Measurements from ENCODE around the gene EDAR. TPM values are rescaled to one million over a fixed set of nuclear protein-coding genes. Genes with fewer than 3 reads are reported as not detected.

The EDAR gene
- total and polyA plus RNA-seq, 9 of the 15 experiments (the other 6 are each of a cell fraction or from before 2014, with no cell fraction given), result 0.01 TPM; not detected in 8

DNA sequence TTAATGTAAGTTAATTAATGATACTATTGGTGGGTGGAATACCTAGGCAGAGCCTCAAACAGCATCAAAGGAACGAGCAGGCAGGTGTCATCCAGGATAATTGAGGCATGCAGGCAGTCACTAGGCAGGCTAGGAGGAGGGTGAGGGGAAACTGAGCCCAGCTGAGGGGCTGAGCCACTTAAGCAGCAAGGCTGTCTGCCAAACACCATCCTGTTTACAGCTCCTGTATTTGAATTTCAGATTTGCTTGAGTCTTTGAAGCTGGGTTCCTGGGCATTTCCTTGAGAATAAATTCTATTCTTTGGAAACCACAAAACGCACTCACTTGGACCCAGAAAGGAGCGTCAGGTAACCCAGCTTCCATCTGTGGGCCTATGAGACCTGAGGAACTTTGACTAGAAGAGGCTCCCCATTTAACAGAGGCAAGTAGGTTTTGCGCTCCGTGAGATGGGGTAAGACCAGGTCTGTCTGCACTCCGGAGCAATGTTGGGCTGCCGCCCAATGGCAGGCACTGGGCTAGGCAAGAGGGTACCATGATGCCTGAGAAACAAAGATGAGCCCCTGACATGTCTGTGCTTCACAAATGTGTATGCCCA, 2.0 kb downstream of the EDAR start (continued):
- TF ChIP-seq, protein P1, sequence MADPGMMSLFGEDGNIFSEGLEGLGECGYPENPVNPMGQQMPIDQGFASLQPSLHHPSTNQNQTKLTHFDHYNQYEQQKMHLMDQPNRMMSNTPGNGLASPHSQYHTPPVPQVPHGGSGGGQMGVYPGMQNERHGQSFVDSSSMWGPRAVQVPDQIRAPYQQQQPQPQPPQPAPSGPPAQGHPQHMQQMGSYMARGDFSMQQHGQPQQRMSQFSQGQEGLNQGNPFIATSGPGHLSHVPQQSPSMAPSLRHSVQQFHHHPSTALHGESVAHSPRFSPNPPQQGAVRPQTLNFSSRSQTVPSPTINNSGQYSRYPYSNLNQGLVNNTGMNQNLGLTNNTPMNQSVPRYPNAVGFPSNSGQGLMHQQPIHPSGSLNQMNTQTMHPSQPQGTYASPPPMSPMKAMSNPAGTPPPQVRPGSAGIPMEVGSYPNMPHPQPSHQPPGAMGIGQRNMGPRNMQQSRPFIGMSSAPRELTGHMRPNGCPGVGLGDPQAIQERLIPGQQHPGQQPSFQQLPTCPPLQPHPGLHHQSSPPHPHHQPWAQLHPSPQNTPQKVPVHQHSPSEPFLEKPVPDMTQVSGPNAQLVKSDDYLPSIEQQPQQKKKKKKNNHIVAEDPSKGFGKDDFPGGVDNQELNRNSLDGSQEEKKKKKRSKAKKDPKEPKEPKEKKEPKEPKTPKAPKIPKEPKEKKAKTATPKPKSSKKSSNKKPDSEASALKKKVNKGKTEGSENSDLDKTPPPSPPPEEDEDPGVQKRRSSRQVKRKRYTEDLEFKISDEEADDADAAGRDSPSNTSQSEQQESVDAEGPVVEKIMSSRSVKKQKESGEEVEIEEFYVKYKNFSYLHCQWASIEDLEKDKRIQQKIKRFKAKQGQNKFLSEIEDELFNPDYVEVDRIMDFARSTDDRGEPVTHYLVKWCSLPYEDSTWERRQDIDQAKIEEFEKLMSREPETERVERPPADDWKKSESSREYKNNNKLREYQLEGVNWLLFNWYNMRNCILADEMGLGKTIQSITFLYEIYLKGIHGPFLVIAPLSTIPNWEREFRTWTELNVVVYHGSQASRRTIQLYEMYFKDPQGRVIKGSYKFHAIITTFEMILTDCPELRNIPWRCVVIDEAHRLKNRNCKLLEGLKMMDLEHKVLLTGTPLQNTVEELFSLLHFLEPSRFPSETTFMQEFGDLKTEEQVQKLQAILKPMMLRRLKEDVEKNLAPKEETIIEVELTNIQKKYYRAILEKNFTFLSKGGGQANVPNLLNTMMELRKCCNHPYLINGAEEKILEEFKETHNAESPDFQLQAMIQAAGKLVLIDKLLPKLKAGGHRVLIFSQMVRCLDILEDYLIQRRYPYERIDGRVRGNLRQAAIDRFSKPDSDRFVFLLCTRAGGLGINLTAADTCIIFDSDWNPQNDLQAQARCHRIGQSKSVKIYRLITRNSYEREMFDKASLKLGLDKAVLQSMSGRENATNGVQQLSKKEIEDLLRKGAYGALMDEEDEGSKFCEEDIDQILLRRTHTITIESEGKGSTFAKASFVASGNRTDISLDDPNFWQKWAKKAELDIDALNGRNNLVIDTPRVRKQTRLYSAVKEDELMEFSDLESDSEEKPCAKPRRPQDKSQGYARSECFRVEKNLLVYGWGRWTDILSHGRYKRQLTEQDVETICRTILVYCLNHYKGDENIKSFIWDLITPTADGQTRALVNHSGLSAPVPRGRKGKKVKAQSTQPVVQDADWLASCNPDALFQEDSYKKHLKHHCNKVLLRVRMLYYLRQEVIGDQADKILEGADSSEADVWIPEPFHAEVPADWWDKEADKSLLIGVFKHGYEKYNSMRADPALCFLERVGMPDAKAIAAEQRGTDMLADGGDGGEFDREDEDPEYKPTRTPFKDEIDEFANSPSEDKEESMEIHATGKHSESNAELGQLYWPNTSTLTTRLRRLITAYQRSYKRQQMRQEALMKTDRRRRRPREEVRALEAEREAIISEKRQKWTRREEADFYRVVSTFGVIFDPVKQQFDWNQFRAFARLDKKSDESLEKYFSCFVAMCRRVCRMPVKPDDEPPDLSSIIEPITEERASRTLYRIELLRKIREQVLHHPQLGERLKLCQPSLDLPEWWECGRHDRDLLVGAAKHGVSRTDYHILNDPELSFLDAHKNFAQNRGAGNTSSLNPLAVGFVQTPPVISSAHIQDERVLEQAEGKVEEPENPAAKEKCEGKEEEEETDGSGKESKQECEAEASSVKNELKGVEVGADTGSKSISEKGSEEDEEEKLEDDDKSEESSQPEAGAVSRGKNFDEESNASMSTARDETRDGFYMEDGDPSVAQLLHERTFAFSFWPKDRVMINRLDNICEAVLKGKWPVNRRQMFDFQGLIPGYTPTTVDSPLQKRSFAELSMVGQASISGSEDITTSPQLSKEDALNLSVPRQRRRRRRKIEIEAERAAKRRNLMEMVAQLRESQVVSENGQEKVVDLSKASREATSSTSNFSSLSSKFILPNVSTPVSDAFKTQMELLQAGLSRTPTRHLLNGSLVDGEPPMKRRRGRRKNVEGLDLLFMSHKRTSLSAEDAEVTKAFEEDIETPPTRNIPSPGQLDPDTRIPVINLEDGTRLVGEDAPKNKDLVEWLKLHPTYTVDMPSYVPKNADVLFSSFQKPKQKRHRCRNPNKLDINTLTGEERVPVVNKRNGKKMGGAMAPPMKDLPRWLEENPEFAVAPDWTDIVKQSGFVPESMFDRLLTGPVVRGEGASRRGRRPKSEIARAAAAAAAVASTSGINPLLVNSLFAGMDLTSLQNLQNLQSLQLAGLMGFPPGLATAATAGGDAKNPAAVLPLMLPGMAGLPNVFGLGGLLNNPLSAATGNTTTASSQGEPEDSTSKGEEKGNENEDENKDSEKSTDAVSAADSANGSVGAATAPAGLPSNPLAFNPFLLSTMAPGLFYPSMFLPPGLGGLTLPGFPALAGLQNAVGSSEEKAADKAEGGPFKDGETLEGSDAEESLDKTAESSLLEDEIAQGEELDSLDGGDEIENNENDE (IDR thresholded peaks at IDR 0.05; ENCODE audit: low read depth, low read length), result no peak
- TF ChIP-seq SIX5 (IDR thresholded peaks at IDR 0.05; ENCODE audit: borderline replicate concordance in 1 of 2, insufficient read depth in 1 of 2, low read depth in 1 of 2, low read length in 2 of 2) (no peak), GABPB2 (CRISPR knock-in tag; conservative IDR thresholded peaks at IDR 0.05) (no peak), MTF1 (CRISPR knock-in tag; IDR thresholded peaks at IDR 0.05; ENCODE audit: borderline replicate concordance) (no peak), MCM5 (IDR thresholded peaks at IDR 0.05; ENCODE audit: low read depth) (no peak), ZNF324 (CRISPR knock-in tag; IDR thresholded peaks at IDR 0.05) (no peak), ZNF76 (CRISPR knock-in tag; IDR thresholded peaks at IDR 0.05; ENCODE audit: borderline replicate concordance) (no peak), RAD21 (CRISPR knock-in tag; conservative IDR thresholded peaks at IDR 0.05 in 1 of 2, IDR thresholded peaks at IDR 0.05 in 1 of 2) (peak in 1 of 2 experiments; percentile 45; a peak in 2 of 4 replicates)
- TF ChIP-seq, protein P2, sequence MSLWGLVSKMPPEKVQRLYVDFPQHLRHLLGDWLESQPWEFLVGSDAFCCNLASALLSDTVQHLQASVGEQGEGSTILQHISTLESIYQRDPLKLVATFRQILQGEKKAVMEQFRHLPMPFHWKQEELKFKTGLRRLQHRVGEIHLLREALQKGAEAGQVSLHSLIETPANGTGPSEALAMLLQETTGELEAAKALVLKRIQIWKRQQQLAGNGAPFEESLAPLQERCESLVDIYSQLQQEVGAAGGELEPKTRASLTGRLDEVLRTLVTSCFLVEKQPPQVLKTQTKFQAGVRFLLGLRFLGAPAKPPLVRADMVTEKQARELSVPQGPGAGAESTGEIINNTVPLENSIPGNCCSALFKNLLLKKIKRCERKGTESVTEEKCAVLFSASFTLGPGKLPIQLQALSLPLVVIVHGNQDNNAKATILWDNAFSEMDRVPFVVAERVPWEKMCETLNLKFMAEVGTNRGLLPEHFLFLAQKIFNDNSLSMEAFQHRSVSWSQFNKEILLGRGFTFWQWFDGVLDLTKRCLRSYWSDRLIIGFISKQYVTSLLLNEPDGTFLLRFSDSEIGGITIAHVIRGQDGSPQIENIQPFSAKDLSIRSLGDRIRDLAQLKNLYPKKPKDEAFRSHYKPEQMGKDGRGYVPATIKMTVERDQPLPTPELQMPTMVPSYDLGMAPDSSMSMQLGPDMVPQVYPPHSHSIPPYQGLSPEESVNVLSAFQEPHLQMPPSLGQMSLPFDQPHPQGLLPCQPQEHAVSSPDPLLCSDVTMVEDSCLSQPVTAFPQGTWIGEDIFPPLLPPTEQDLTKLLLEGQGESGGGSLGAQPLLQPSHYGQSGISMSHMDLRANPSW (CRISPR knock-in tag; IDR thresholded peaks at IDR 0.05), result no peak
- TF ChIP-seq, protein P3, sequence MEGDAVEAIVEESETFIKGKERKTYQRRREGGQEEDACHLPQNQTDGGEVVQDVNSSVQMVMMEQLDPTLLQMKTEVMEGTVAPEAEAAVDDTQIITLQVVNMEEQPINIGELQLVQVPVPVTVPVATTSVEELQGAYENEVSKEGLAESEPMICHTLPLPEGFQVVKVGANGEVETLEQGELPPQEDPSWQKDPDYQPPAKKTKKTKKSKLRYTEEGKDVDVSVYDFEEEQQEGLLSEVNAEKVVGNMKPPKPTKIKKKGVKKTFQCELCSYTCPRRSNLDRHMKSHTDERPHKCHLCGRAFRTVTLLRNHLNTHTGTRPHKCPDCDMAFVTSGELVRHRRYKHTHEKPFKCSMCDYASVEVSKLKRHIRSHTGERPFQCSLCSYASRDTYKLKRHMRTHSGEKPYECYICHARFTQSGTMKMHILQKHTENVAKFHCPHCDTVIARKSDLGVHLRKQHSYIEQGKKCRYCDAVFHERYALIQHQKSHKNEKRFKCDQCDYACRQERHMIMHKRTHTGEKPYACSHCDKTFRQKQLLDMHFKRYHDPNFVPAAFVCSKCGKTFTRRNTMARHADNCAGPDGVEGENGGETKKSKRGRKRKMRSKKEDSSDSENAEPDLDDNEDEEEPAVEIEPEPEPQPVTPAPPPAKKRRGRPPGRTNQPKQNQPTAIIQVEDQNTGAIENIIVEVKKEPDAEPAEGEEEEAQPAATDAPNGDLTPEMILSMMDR (IDR thresholded peaks at IDR 0.05 in 2 of 3, conservative IDR thresholded peaks at IDR 0.05 in 1 of 3; ENCODE audit: insufficient read depth in 2 of 3, low read depth in 1 of 3, low read length in 3 of 3), result 0 out of 6 replicates have a peak, but pooled peaks of 1 of the 3 experiments have one; percentile 18

Measured in K562 (cell line).